Keratinocyte (primary cell): ENCODE data around the gene TLR4. TPM values are rescaled to one million over a fixed set of nuclear protein-coding genes. Genes with fewer than 3 reads are reported as not detected.

Source experiments
- DNase-seq: peaks from one replicate; pipeline ENCODE4 v3.0.0-alpha.2; 2011; ENCODE audit warnings: low read depth, missing footprints, low spot score
- FAIRE-seq: peaks from 2 replicates; lab custom pipeline; 2011; peaks lifted over from hg19 to GRCh38; lab: Jason Lieb, UNC
- H2AFZ ChIP-seq: 2 replicates; pipeline ENCODE4 v1.6.0; 2012; ENCODE audit warnings: low read length, control low read depth, inconsistent platforms; ENCODE audit not compliant: control insufficient read depth
- H3K27ac ChIP-seq: 2 replicates; pipeline ENCODE4 v1.5.1; 2011; ENCODE audit warnings: low read length; ENCODE audit not compliant: control insufficient read depth, insufficient read depth
- H3K27me3 ChIP-seq: 3 replicates; pipeline ENCODE4 v1.6.0; 2011; ENCODE audit warnings: low read length; ENCODE audit not compliant: control insufficient read depth, insufficient read depth; ENCODE audit errors: extremely low read depth
- H3K36me3 ChIP-seq, 2 experiments: 2 replicates in 1 of 2; 3 replicates in 1 of 2; pipeline ENCODE4 v1.5.1; 2011; ENCODE audit warnings: low read length in 2 of 2, mild to moderate bottlenecking in 1 of 2; ENCODE audit not compliant: control insufficient read depth in 2 of 2, insufficient read depth in 2 of 2; ENCODE audit errors: extremely low read depth in 1 of 2
- H3K4me1 ChIP-seq: 3 replicates; pipeline ENCODE4 v1.5.1; 2011; ENCODE audit warnings: low read length; ENCODE audit not compliant: control insufficient read depth, insufficient read depth; ENCODE audit errors: extremely low read depth
- H3K4me2 ChIP-seq: 3 replicates; pipeline ENCODE4 v1.6.0; 2011; ENCODE audit warnings: low read depth, low read length; ENCODE audit not compliant: control insufficient read depth, insufficient read depth; ENCODE audit errors: extremely low read depth
- H3K4me3 ChIP-seq, 3 experiments: fragments of 200-600 bp in 1 of 3; sonication (generic) in 1 of 3; 2 replicates in 2 of 3; 3 replicates in 1 of 3; pipeline ENCODE4 v1.5.1; 2011 to 2016; ENCODE audit warnings: low read length in 3 of 3, mild to moderate bottlenecking in 3 of 3, control low read depth in 2 of 3, inconsistent platforms in 1 of 3, low read depth in 1 of 3, mixed read lengths in 1 of 3, mixed run types in 1 of 3, moderate library complexity in 1 of 3; ENCODE audit not compliant: control insufficient read depth in 2 of 3, insufficient read depth in 2 of 3; ENCODE audit errors: extremely low read depth in 1 of 3
- H3K79me2 ChIP-seq: 2 replicates; pipeline ENCODE4 v1.6.0; 2012; ENCODE audit warnings: low read length; ENCODE audit not compliant: control insufficient read depth, insufficient read depth
- H3K9ac ChIP-seq: 3 replicates; pipeline ENCODE4 v1.6.0; 2011; ENCODE audit warnings: low read length; ENCODE audit not compliant: control insufficient read depth, insufficient read depth; ENCODE audit errors: extremely low read depth
- H3K9me1 ChIP-seq: 3 replicates; pipeline ENCODE4 v1.6.0; 2011; ENCODE audit warnings: low read length; ENCODE audit not compliant: control insufficient read depth, insufficient read depth; ENCODE audit errors: extremely low read depth
- H3K9me3 ChIP-seq: 2 replicates; pipeline ENCODE4 v1.5.1; 2012; ENCODE audit warnings: low read depth, low read length; ENCODE audit not compliant: control insufficient read depth
- H4K20me1 ChIP-seq: 3 replicates; pipeline ENCODE4 v1.6.0; 2011; ENCODE audit warnings: low read length; ENCODE audit not compliant: control insufficient read depth, insufficient read depth; ENCODE audit errors: extremely low read depth
- CTCF ChIP-seq, 3 experiments: IDR thresholded peaks in 1 of 3; conservative IDR thresholded peaks in 1 of 3; optimal IDR thresholded peaks in 1 of 3; 2 replicates in 2 of 3; 3 replicates in 1 of 3; pipeline versions ENCODE3 to v1.5.1; 2011; ENCODE audit warnings: low read length in 3 of 3, mild to moderate bottlenecking in 3 of 3, moderate library complexity in 2 of 3, control low read depth in 1 of 3, inconsistent platforms in 1 of 3; ENCODE audit not compliant: insufficient read depth in 2 of 3; ENCODE audit errors: extremely low read depth in 1 of 3
- EZH2 ChIP-seq: IDR thresholded peaks from one replicate; pipeline ENCODE4 v1.6.1; 2012; ENCODE audit warnings: inconsistent platforms, mild to moderate bottlenecking, low read length, moderate library complexity
- dilution Hi-C: fragments of 300-500 bp; cut with MboI; formaldehyde crosslinking; loops from one replicate; pipeline ENCODE4 v1.7.0; 2020; ENCODE audit warnings: low sequenced_read_pairs; ENCODE audit not compliant: extremely low pct_ligation_motif_present
- polyA minus RNA-seq, 3 experiments: library from RNA; depleted of rRNA, polyadenylated mRNA; stranded (reverse); fragments of >200 nt; gene quantifications; 1 replicate in 1 of 3; 2 replicates in 1 of 3; 3 replicates in 1 of 3; pipeline ENCODE4 v1.2.3, GENCODE V29; 2011
- polyA plus RNA-seq, 5 experiments: library from polyadenylated mRNA; depleted of rRNA in 3 of 5; stranded (reverse) in 3 of 5; stranded (forward) in 1 of 5; unstranded in 1 of 5; fragments of >200 nt; gene quantifications; 1 replicate in 1 of 5; 2 replicates in 3 of 5; 3 replicates in 1 of 5; pipeline versions ENCODE4 v1.2.1 to v1.2.3, GENCODE V29; 2011 to 2012; ENCODE audit warnings: missing spikeins in 2 of 5, low read depth in 1 of 5, low replicate concordance in 1 of 5

TLR4 gene
- 0.05 to 0.09 TPM (median 0.07 TPM) in 3 replicates for polyA plus RNA-seq
- not detected for polyA plus RNA-seq (2011; ENCODE audit: low read depth)
- polyA plus RNA-seq (2011; cell fraction: cytosol; rRNA removed) = 0.05 and 0.13 TPM in 2 replicates
- polyA plus RNA-seq (2011; cell fraction: nucleus; rRNA removed) = 0.13 and 0.14 TPM in 2 replicates
- polyA plus RNA-seq (2012; ENCODE audit: low replicate concordance) = 0.06 TPM in 1 of 2 replicates, not detected in the other
- 0.13 to 0.48 TPM in 2 of 3 replicates, not detected in the other for polyA minus RNA-seq
- not detected for polyA minus RNA-seq (2011; cell fraction: cytosol; rRNA and poly(A)+ RNA removed)
- 0.53 and 0.93 TPM in 2 replicates for polyA minus RNA-seq (2011; cell fraction: nucleus; rRNA and poly(A)+ RNA removed)

GRCh38 chr9:117704024-117704575, at the start of gene TLR4:
TSS of gene TLR4 (plus strand) at chr9:117704403. CDS start at chr9:117704473, 70 bp downstream.
- Histone ChIP-seq H3K27ac (no peak within 1 kb of the TSS), H3K9me3 (no peaks in the 10 kb centered on the region), H2AFZ (no peak within 1 kb of the TSS), H3K4me1 (no peaks in the 10 kb centered on the region), H3K79me2 (no peaks in the 10 kb centered on the region), H3K9ac (no peak within 1 kb of the TSS), H3K27me3 (no peaks in the 10 kb centered on the region), H3K36me3 (no peaks in the 10 kb centered on the region), H3K4me3 (no peak within 1 kb of the TSS), H4K20me1 (no peaks in the 10 kb centered on the region), H3K9me1 (no peaks in the 10 kb centered on the region), H3K4me2 (no peak within 1 kb of the TSS)
- DNase-seq (no peak), FAIRE-seq (no peak)
- TF ChIP-seq EZH2 = no peak
- dilution Hi-C loops = no loop called here

- H2AFZ ChIP-seq = no peak overlapping the region
- no peaks in the 10 kb centered on the region for H3K9me3 ChIP-seq
- no peak overlapping the region for H3K9ac ChIP-seq
- DNase-seq = no peak
- dilution Hi-C loops = no loop called here
- H4K20me1 ChIP-seq = no peaks in the 10 kb centered on the region
- no peak for FAIRE-seq
- no peaks in the 10 kb centered on the region for H3K79me2 ChIP-seq
- TF ChIP-seq EZH2 (no peak), CTCF (optimal IDR thresholded peaks at IDR 0.05 in 1 of 3, IDR thresholded peaks at IDR 0.05 in 1 of 3, conservative IDR thresholded peaks at IDR 0.05 in 1 of 3; ENCODE audit: extremely low read depth in 1 of 3, insufficient read depth in 2 of 3, low read length in 3 of 3) (no peak)
- H3K36me3 ChIP-seq = no peaks in the 10 kb centered on the region
- H3K4me1 ChIP-seq = no peaks in the 10 kb centered on the region
- no peaks in the 10 kb centered on the region for H3K9me1 ChIP-seq
- H3K27me3 ChIP-seq = no peaks in the 10 kb centered on the region
- no peak overlapping the region for H3K4me3 ChIP-seq
- no peak overlapping the region for H3K27ac ChIP-seq
- no peak overlapping the region for H3K4me2 ChIP-seq
Measured at GRCh38 chr9:117656002-117656401, 48.2 kb upstream of the TLR4 start.
